Peyer's patch (tissue), 4 donors: Measurements from ENCODE around the gene MSANTD2.

ENCODE experiments used
- CTCF ChIP-seq, 6 experiments: fragments of 450-650 bp in 4 of 6; fragments of 200-600 bp in 2 of 6; sonication (generic) in 1 of 6; IDR thresholded peaks; one replicate each; pipeline ENCODE4 v1.5.1; 2017 to 2019; ENCODE audit warnings: antibody characterized with exemption in 6 of 6, mild to moderate bottlenecking in 3 of 6, moderate library complexity in 1 of 6
- POLR2A ChIP-seq, 2 donors: fragments of 450-650 bp; IDR thresholded peaks; one replicate each; pipeline ENCODE4 v1.5.1; 2017; ENCODE audit warnings: antibody characterized with exemption in 2 of 2, mild to moderate bottlenecking in 2 of 2, moderate library complexity in 2 of 2

DNA sequence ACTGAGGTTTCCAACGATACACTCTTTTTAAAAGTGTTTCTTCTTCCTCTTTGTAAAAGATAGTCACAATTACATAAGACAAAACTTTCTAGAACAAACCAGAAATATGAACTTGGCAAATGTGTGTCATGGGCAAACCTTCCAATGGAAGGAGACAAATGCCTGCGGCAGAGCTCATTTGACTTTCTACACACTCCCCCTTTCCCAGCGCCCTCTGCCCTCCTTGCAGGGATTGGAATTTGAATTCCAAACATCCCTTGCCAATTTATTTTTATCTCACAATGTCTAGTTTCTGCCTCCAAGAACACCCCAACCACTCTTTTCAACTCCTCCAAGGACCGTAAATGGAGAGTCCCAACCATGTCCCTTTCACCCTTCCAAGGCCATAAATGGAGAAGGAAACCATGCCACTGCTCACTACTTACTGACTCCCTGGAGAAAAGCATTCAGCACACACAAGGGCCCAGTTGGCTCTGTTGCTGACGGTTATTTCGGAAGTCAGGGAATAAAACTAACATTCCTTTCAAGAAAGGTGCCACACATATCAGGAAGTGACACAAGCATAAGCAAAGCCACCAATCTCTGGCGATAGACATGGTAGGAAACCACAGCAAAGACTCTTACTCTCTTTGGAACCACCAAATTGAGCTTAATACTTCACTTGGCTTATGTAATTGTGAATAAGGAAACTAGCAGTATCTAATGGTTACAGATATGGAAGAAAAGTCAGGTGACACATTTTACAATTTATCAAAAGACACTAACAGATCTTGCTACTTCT, 23.2 kb downstream of the MSANTD2 start:
- TF ChIP-seq CTCF (IDR thresholded peaks at IDR 0.05): no peak
- TF ChIP-seq POLR2A (IDR thresholded peaks at IDR 0.05): no peak
